ENCODE data around the gene ANAPC13. TPM values are rescaled to one million over a fixed set of nuclear protein-coding genes. Genes with fewer than 3 reads are reported as not detected.

The ANAPC13 gene, protein sequence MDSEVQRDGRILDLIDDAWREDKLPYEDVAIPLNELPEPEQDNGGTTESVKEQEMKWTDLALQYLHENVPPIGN
- polyA plus RNA-seq (177 and 178 TPM in 2 replicates), polyA minus RNA-seq (80.6 and 92.1 TPM in 2 replicates)

DNA sequence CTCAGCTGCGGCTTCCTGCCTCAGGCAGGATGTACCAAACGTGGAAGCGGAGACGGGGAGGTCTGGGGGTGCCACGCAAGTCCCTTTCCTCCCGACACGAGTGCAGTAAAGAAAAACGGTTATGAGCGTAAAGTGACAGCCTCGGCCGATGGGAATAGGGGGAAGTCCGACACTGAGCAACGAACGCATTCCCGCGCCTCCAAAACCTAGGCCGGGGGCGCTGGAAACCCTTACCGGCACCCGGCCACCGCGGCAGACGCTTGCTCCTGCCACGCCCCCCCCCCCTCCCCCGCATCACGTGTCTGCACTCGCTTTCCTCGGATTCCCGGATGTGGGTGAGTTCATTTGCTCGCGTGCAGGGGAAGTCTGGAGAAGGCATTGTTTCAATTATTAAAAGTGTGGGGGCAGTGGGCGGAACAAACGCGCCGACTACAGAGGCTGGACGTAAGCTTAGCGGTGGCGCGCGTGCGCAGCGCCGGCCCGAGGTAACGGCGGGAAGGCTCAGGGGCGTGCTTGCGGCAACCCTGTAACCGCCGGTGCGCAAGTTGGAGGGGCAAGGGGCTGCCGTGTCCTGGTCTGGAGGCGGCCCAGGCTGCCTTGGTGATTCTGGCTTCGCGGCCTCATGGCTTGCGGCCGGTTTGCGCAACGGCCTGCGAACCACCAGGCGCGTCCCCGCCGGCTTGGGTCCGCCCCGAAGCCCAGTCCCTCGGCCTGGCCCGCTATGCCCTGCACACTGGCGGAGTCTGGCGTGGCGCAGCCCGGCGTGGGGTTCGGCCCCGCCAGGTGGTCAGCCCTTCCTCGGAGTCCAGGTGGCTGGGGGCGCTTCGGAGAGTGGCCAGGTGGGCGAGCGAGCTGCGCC, at the start of gene ANAPC13, which contains the start of gene CEP63:
ANAPC13 (minus strand) TSS at position 268 of the 859 bp plus-strand sequence. CDS start 3,081 bp downstream, outside the sequence.
CEP63 (plus strand) TSS at position 340 of the 859 bp plus-strand sequence. CDS start 9,264 bp downstream, outside the sequence.
- Histone ChIP-seq H3K27ac (ENCODE audit: low read length) (peak within 1 kb of the TSS; percentile 97), H3K27me3 (ENCODE audit: insufficient read depth, low read depth, low read length) (no peaks in the 10 kb centered on the region), H2AFZ (ENCODE audit: low read depth, low read length) (peak within 1 kb of the TSS; percentile 93), H3K79me2 (replicated peaks; ENCODE audit: insufficient read depth, low read length) (peaks cover 32% of the 10 kb centered on the region), H3K9ac (ENCODE audit: low read length) (peak within 1 kb of the TSS; percentile 94), H3K4me3 (ENCODE audit: low read length) (peak within 1 kb of the TSS; percentile 78), H3K9me3 (ENCODE audit: low read length) (no peaks in the 10 kb centered on the region), H4K20me1 (ENCODE audit: insufficient read depth) (no peaks in the 10 kb centered on the region), H3K36me3 (ENCODE audit: insufficient read depth, low read length) (peaks cover 7% of the 10 kb centered on the region), H3K9me2 (ENCODE audit: insufficient read depth, low read length) (no peaks in the 10 kb centered on the region), H3F3A (ENCODE audit: insufficient read depth, low read length, poor library complexity, severe bottlenecking) (no peaks in the 10 kb centered on the region), H3K4me2 (ENCODE audit: low read length) (peak within 1 kb of the TSS; percentile 95)
- TF ChIP-seq RAD21 (conservative IDR thresholded peaks at IDR 0.05) (peak; percentile 34), TAF1 (IDR thresholded peaks at IDR 0.05; ENCODE audit: low read depth) (peak; percentile 74), EZH2 (IDR thresholded peaks at IDR 0.05; ENCODE audit: borderline replicate concordance, insufficient read depth, low read length, poor library complexity, severe bottlenecking) (no peak), EP300 (conservative IDR thresholded peaks at IDR 0.05; ENCODE audit: poor library complexity, severe bottlenecking) (peak; percentile 82), MXI1 (conservative IDR thresholded peaks at IDR 0.05; ENCODE audit: poor library complexity, severe bottlenecking) (peak; percentile 87), POLR2AphosphoS5 (IDR thresholded peaks at IDR 0.05) (peak; percentile 90), REST (IDR thresholded peaks at IDR 0.05; ENCODE audit: borderline replicate concordance) (peak; percentile 59), SMC3 (conservative IDR thresholded peaks at IDR 0.05; ENCODE audit: poor library complexity) (peak; percentile 13)
- TF ChIP-seq, protein P1, sequence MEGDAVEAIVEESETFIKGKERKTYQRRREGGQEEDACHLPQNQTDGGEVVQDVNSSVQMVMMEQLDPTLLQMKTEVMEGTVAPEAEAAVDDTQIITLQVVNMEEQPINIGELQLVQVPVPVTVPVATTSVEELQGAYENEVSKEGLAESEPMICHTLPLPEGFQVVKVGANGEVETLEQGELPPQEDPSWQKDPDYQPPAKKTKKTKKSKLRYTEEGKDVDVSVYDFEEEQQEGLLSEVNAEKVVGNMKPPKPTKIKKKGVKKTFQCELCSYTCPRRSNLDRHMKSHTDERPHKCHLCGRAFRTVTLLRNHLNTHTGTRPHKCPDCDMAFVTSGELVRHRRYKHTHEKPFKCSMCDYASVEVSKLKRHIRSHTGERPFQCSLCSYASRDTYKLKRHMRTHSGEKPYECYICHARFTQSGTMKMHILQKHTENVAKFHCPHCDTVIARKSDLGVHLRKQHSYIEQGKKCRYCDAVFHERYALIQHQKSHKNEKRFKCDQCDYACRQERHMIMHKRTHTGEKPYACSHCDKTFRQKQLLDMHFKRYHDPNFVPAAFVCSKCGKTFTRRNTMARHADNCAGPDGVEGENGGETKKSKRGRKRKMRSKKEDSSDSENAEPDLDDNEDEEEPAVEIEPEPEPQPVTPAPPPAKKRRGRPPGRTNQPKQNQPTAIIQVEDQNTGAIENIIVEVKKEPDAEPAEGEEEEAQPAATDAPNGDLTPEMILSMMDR (IDR thresholded peaks at IDR 0.05; ENCODE audit: poor library complexity, severe bottlenecking) = peak; percentile 33

GRCh38 chr3:134535186-134535970, 49.6 kb upstream of the ANAPC13 start:
- no peaks in the 10 kb centered on the region for H3K9me3 ChIP-seq (ENCODE audit: low read length)
- no peak overlapping the region for H3K27ac ChIP-seq (ENCODE audit: low read length)
- TF ChIP-seq, protein P1 (IDR thresholded peaks at IDR 0.05; ENCODE audit: poor library complexity, severe bottlenecking) = no peak
- TF ChIP-seq REST (IDR thresholded peaks at IDR 0.05; ENCODE audit: borderline replicate concordance) = no peak
- TF ChIP-seq RAD21 (conservative IDR thresholded peaks at IDR 0.05) = no peak
- TF ChIP-seq SMC3 (conservative IDR thresholded peaks at IDR 0.05; ENCODE audit: poor library complexity) = no peak
- no peak for TF ChIP-seq EP300 (conservative IDR thresholded peaks at IDR 0.05; ENCODE audit: poor library complexity, severe bottlenecking)
- no peak for TF ChIP-seq EZH2 (IDR thresholded peaks at IDR 0.05; ENCODE audit: borderline replicate concordance, insufficient read depth, low read length, poor library complexity, severe bottlenecking)
- TF ChIP-seq POLR2AphosphoS5 (IDR thresholded peaks at IDR 0.05) = no peak
- no peak for TF ChIP-seq MXI1 (conservative IDR thresholded peaks at IDR 0.05; ENCODE audit: poor library complexity, severe bottlenecking)
- H3K9ac ChIP-seq (ENCODE audit: low read length) = no peak overlapping the region
- no peaks in the 10 kb centered on the region for H3K9me2 ChIP-seq (ENCODE audit: insufficient read depth, low read length)
- no peaks in the 10 kb centered on the region for H4K20me1 ChIP-seq (ENCODE audit: insufficient read depth)
- no peaks in the 10 kb centered on the region for H3K79me2 ChIP-seq (replicated peaks; ENCODE audit: insufficient read depth, low read length)
- no peaks in the 10 kb centered on the region for H3F3A ChIP-seq (ENCODE audit: insufficient read depth, low read length, poor library complexity, severe bottlenecking)
- H3K4me2 ChIP-seq (ENCODE audit: low read length) = no peak overlapping the region
- no peak overlapping the region for H2AFZ ChIP-seq (ENCODE audit: low read depth, low read length)
- H3K4me3 ChIP-seq (ENCODE audit: low read length) = no peak overlapping the region
- no peaks in the 10 kb centered on the region for H3K36me3 ChIP-seq (ENCODE audit: insufficient read depth, low read length)
- no peaks in the 10 kb centered on the region for H3K27me3 ChIP-seq (ENCODE audit: insufficient read depth, low read depth, low read length)

Data from neural cell (in vitro differentiated cells).